GM21381 (cell line): Measurements from ENCODE around the gene MAMDC4.
"Not testable (repeated sequence)": the region's sequence is repeated elsewhere in the genome, so short reads cannot be mapped to it uniquely, and the experiment has no call there.

ENCODE experiments used
- ATAC-seq: cut with Tn5 transposase; IDR thresholded peaks from one replicate; pipeline ENCODE4 v1.9.1; 2021; ENCODE audit warnings: mild to moderate bottlenecking, moderate library complexity; ENCODE audit not compliant: unreplicated experiment

Gene MAMDC4

GRCh38 chr9:136860933-136861873 lies 9.1 kb downstream of the MAMDC4 start:
- ATAC-seq, result no peak

GRCh38 chr9:136861874-136862457 lies 9.8 kb downstream of the MAMDC4 start:
- no peak for ATAC-seq

- ATAC-seq, result no peak
These were observed 10.9 kb downstream of the MAMDC4 start for GRCh38 chr9:136862849-136863622.

GRCh38 chr9:136863623-136864273 lies 11.6 kb downstream of the MAMDC4 start:
- no peak for ATAC-seq

- ATAC-seq, result no peak
These were observed 13.1 kb downstream of the MAMDC4 start for GRCh38 chr9:136865041-136865767.

- ATAC-seq, result no peak
These were observed 13.6 kb downstream of the MAMDC4 start for GRCh38 chr9:136865768-136866103.

GRCh38 chr9:136866898-136867421 lies 14.8 kb downstream of the MAMDC4 start:
- not testable (repeated sequence) for ATAC-seq

- ATAC-seq, result no peak
These were observed 15.3 kb downstream of the MAMDC4 start for GRCh38 chr9:136867480-136867879.

GRCh38 chr9:136867917-136868316 lies 15.8 kb downstream of the MAMDC4 start:
- ATAC-seq, result no peak

- ATAC-seq, result no peak
These were observed 16.5 kb downstream of the MAMDC4 start for GRCh38 chr9:136868644-136869043.

GRCh38 chr9:136869611-136870010 lies 17.5 kb downstream of the MAMDC4 start:
- ATAC-seq, result not testable (repeated sequence)

GRCh38 chr9:136875155-136875554 lies 23.0 kb downstream of the MAMDC4 start:
- no peak for ATAC-seq

GRCh38 chr9:136876476-136876875 lies 24.3 kb downstream of the MAMDC4 start:
- ATAC-seq, result no peak

- no peak for ATAC-seq
These were observed 28.5 kb downstream of the MAMDC4 start for GRCh38 chr9:136880651-136881050.

- ATAC-seq, result no peak
These were observed 29.6 kb downstream of the MAMDC4 start for GRCh38 chr9:136881691-136882108.

- ATAC-seq, result peak; percentile 19
These were observed 30.2 kb downstream of the MAMDC4 start for GRCh38 chr9:136882109-136882946.

- not testable (repeated sequence) for ATAC-seq
These were observed 30.8 kb downstream of the MAMDC4 start for GRCh38 chr9:136882947-136883283.

- not testable (repeated sequence) for ATAC-seq
These were observed 31.5 kb downstream of the MAMDC4 start for GRCh38 chr9:136883670-136884069.

GRCh38 chr9:136885950-136886578 lies 33.9 kb downstream of the MAMDC4 start, which contains the start of gene TRAF2:
Gene TRAF2 (plus strand): TSS chr9:136886516. CDS start chr9:136898741, 12,225 bp downstream.
- ATAC-seq, result peak; percentile 74
